PC-3 (cell line): ENCODE measurements around the gene CTSW. TPM values are rescaled to one million over a fixed set of nuclear protein-coding genes. Genes with fewer than 3 reads are reported as not detected.

Experiments
- ATAC-seq: fragments of 200-7000 bp; cut with Tn5 transposase; 2 replicates; pipeline ENCODE4 v1.9.1; 2020; ENCODE audit warnings: mild to moderate bottlenecking, moderate library complexity
- BruUV-seq: library from RNA; stranded (reverse); fragments of 400-500 nt; replicated peaks from 2 replicates; lab custom pipeline; 2021; lab: Mats Ljungman, UMichigan
- CTCF ChIA-PET: fragments of 300-600 bp; sonication (Branson Sonifier 250); formaldehyde crosslinking; loops from one replicate; lab custom pipeline; 2022; ENCODE audit warnings: antibody characterized with exemption; lab: Charles Lee
- POLR2A ChIA-PET: fragments of 300-600 bp; sonication (Branson Sonifier 250); formaldehyde crosslinking; loops from one replicate; lab custom pipeline; 2022; ENCODE audit warnings: antibody characterized with exemption; ENCODE audit not compliant: unreplicated experiment; lab: Charles Lee
- DNase-seq: peaks from one replicate; pipeline ENCODE4 v3.0.0-alpha.2; 2015
- H2AFZ ChIP-seq: fragments of 300-600 bp; sonication (generic); 2 replicates; pipeline ENCODE4 v1.6.0; 2016; ENCODE audit warnings: antibody characterized with exemption, low read length
- H3F3A ChIP-seq: fragments of 300-600 bp; sonication (generic); one replicate; pipeline ENCODE4 v1.6.0; 2017; ENCODE audit warnings: antibody characterized with exemption, low read length, control low read depth, mild to moderate bottlenecking; ENCODE audit not compliant: unreplicated experiment
- H3K27ac ChIP-seq: fragments of 300-600 bp; sonication (generic); 2 replicates; pipeline ENCODE4 v1.5.1; 2016; ENCODE audit warnings: mild to moderate bottlenecking, low read length
- H3K27me3 ChIP-seq: fragments of 300-600 bp; sonication (generic); 2 replicates; pipeline ENCODE4 v1.6.1; 2016; ENCODE audit warnings: low read length, mixed read lengths
- H3K36me3 ChIP-seq: fragments of 300-600 bp; sonication (generic); 2 replicates; pipeline ENCODE4 v1.6.1; 2016; ENCODE audit warnings: low read depth, mixed run types, low read length, mixed read lengths
- H3K4me1 ChIP-seq: fragments of 300-600 bp; sonication (generic); 2 replicates; pipeline ENCODE4 v1.5.1; 2016; ENCODE audit warnings: low read length; ENCODE audit not compliant: insufficient read depth
- H3K4me2 ChIP-seq: fragments of 300-600 bp; sonication (generic); 2 replicates; pipeline ENCODE4 v1.6.0; 2016; ENCODE audit warnings: low read length
- H3K4me3 ChIP-seq: fragments of 300-600 bp; sonication (generic); 2 replicates; pipeline ENCODE4 v1.5.1; 2016; ENCODE audit warnings: mild to moderate bottlenecking, low read length, mixed read lengths
- H3K79me2 ChIP-seq: fragments of 300-600 bp; sonication (generic); 2 replicates; pipeline ENCODE4 v1.6.1; 2017; ENCODE audit warnings: low read length, mixed read lengths
- H3K9ac ChIP-seq: fragments of 300-600 bp; sonication (generic); 2 replicates; pipeline ENCODE4 v1.6.0; 2016; ENCODE audit warnings: mild to moderate bottlenecking, low read length
- H3K9me2 ChIP-seq: fragments of 300-600 bp; sonication (generic); replicated peaks from 2 replicates; pipeline ENCODE4 v1.6.1; 2016; ENCODE audit warnings: mixed run types, low read length, mixed read lengths
- H3K9me3 ChIP-seq: fragments of 300-600 bp; sonication (generic); 2 replicates; pipeline ENCODE4 v1.6.1; 2016; ENCODE audit warnings: low read length, mixed read lengths
- H4K20me1 ChIP-seq: fragments of 300-600 bp; sonication (generic); 2 replicates; pipeline ENCODE4 v1.6.1; 2016; ENCODE audit warnings: low read length, mixed read lengths
- EZH2 ChIP-seq: fragments of 300-600 bp; sonication (generic); IDR thresholded peaks from one replicate; pipeline ENCODE4 v1.6.1; 2017; ENCODE audit warnings: antibody characterized with exemption, mild to moderate bottlenecking, low read length; ENCODE audit not compliant: unreplicated experiment
- EZH2phosphoT487 ChIP-seq: fragments of 300-600 bp; sonication (generic); IDR thresholded peaks from 2 replicates; pipeline ENCODE4 v1.6.1; 2018; ENCODE audit warnings: mild to moderate bottlenecking, antibody characterized with exemption, low read length, borderline replicate concordance
- intact Hi-C: fragments of 100-400 bp; cut with micrococcal nuclease; formaldehyde crosslinking; loops from 2 replicates; pipeline ENCODE4 v1.9.0; 2023
- total RNA-seq: library from RNA; depleted of rRNA; stranded (reverse); fragments of >200 nt; gene quantifications from 2 replicates; pipeline ENCODE4 v1.2.3, GENCODE V29; 2014
- TF ChIP-seq, protein P1 (sequence below): fragments of 300-600 bp; sonication (generic); conservative IDR thresholded peaks from 2 replicates; pipeline ENCODE4 v1.5.1; 2017; ENCODE audit warnings: antibody characterized with exemption, low read depth, mild to moderate bottlenecking, low read length

The CTSW gene
- total RNA-seq, 1 experiment from 2014 or later = 0.11 TPM

DNA sequence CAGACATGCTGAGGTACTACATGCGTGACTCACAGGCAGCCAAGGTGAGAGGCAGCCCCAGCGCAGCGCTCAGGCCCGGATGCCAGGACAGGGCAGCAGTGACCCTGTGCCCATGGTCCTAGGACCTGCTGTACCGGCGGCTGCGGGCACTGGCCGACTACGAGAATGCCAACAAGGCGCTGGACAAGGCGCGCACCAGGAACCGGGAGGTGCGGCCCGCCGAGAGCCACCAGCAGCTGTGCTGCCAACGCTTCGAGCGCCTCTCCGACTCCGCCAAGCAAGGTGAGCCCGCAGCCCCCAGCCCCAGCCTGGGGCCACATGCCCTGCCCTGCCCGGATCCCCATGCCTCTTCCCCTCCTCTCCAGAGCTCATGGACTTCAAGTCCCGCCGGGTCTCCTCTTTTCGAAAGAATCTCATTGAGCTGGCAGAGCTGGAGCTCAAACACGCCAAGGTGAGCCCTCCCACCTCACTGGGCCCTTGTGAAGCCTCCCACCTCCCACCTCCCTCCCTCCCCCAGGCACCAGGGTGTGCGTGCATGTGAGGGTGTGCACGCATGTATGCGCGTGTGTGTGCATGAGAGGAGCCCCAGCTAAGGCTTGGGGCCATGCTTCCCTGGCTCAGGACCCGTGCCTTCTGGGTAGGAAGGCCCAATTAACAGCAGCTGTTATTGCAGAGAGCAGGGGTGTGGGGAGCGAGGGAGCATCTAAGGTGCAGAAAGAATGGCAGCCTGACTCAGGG is 27.0 kb upstream of the CTSW start:
- intact Hi-C loops = no loop called here
- Histone ChIP-seq H3K4me3 (no peak overlapping the region), H2AFZ (no peak overlapping the region), H3K4me2 (no peak overlapping the region), H3F3A (no peaks in the 10 kb centered on the region), H3K79me2 (peaks cover 39% of the 10 kb centered on the region), H3K27me3 (no peaks in the 10 kb centered on the region), H3K36me3 (peaks cover 56% of the 10 kb centered on the region), H3K9me2 (no peaks in the 10 kb centered on the region), H3K27ac (no peak overlapping the region), H3K4me1 (peaks cover 24% of the 10 kb centered on the region), H3K9ac (no peak overlapping the region), H4K20me1 (peaks cover 49% of the 10 kb centered on the region), H3K9me3 (no peaks in the 10 kb centered on the region)
- no peak for ATAC-seq
- no peak for TF ChIP-seq EZH2phosphoT487
- TF ChIP-seq EZH2 = no peak
- TF ChIP-seq, protein P1, sequence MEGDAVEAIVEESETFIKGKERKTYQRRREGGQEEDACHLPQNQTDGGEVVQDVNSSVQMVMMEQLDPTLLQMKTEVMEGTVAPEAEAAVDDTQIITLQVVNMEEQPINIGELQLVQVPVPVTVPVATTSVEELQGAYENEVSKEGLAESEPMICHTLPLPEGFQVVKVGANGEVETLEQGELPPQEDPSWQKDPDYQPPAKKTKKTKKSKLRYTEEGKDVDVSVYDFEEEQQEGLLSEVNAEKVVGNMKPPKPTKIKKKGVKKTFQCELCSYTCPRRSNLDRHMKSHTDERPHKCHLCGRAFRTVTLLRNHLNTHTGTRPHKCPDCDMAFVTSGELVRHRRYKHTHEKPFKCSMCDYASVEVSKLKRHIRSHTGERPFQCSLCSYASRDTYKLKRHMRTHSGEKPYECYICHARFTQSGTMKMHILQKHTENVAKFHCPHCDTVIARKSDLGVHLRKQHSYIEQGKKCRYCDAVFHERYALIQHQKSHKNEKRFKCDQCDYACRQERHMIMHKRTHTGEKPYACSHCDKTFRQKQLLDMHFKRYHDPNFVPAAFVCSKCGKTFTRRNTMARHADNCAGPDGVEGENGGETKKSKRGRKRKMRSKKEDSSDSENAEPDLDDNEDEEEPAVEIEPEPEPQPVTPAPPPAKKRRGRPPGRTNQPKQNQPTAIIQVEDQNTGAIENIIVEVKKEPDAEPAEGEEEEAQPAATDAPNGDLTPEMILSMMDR = no peak
- POLR2A ChIA-PET = no interaction called here
- no peak for DNase-seq
- CTCF ChIA-PET = no interaction called here
- no TSS peak for BruUV-seq

DNA sequence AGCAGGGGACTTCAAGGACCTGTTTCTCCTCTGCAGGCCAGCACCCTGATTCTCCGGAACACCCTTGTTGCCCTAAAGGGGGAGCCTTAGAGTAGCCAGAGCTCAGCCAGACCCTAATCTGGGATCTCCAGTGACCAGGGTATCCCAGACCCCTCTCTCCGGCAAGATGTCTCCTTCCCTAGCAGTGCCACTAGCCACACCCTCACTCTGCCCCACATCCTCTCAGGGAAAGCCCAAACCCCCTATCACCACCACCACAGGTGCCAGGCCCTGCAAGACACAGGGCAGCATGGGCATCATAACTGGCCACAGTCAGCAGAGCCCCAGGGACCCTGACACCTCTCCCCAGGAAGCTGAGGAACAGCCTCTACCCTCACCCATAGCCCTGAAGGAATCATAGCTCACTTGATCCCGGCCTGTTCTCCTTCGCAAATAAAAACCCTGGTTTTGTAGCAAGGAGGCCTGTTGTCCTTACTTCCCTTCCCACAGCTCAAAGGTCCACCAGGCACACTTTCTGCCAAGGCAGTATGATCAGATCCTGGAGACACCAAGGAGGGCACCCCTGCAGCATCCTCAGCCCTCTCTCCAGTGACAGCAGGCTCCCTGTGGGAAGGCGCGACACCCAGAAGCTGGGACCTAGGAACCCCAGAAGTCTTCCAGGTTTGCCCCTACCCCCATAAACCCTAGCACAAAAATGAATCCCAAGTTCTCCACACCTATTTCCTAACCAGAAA is 26.2 kb upstream of the CTSW start:
- H3K9ac ChIP-seq = no peak overlapping the region
- DNase-seq (no peak), ATAC-seq (no peak)
- H2AFZ ChIP-seq = no peak overlapping the region
- H3K79me2 ChIP-seq = peaks cover 42% of the 10 kb centered on the region
- POLR2A ChIA-PET = no interaction called here
- H3K4me1 ChIP-seq = peaks cover 24% of the 10 kb centered on the region
- H3F3A ChIP-seq = peaks cover under 1% of the 10 kb centered on the region
- no peaks in the 10 kb centered on the region for H3K27me3 ChIP-seq
- TF ChIP-seq EZH2 = no peak
- TF ChIP-seq, protein P1 = peak; percentile 48
- no peaks in the 10 kb centered on the region for H3K9me3 ChIP-seq
- no peak overlapping the region for H3K4me3 ChIP-seq
- BruUV-seq = no TSS peak
- CTCF ChIA-PET = no interaction called here
- intact Hi-C loops = no loop called here
- no peak overlapping the region for H3K4me2 ChIP-seq
- H3K36me3 ChIP-seq = peaks cover 56% of the 10 kb centered on the region
- no peaks in the 10 kb centered on the region for H3K9me2 ChIP-seq
- H4K20me1 ChIP-seq = peaks cover 49% of the 10 kb centered on the region
- no peak overlapping the region for H3K27ac ChIP-seq

DNA sequence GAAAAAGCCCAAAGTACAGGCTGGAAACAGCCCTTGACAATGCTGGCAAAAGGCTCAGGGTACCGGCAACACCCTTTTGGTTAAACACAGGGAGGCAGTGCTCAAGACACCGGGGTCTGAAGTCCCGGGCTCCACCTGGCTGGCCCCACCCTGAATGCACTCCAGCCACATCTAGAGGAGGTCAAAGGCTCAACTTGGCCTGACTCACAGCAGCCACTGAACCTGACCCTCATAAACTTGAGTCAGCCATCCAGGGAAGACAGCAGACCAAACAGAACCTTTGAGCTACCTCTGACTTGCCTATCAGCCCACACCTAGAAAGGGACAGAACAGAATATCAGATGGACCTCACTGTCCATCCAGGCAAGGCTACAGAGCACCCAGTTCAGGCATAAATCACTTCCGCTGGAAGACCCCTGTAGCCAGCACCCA is 25.5 kb upstream of the CTSW start:
- H4K20me1 ChIP-seq = peaks cover 49% of the 10 kb centered on the region

More for the DNA sequence above, 25.5 kb upstream of the CTSW start:
- peaks cover 56% of the 10 kb centered on the region for H3K36me3 ChIP-seq
- H3K9me3 ChIP-seq = no peaks in the 10 kb centered on the region
- ATAC-seq (no peak), DNase-seq (no peak)
- peaks cover 6% of the 10 kb centered on the region for H3F3A ChIP-seq
- no peaks in the 10 kb centered on the region for H3K9me2 ChIP-seq
- H3K4me3 ChIP-seq = no peak overlapping the region
- BruUV-seq = no TSS peak
- no peaks in the 10 kb centered on the region for H3K27me3 ChIP-seq
- H3K4me2 ChIP-seq = no peak overlapping the region
- no peak overlapping the region for H2AFZ ChIP-seq
- H3K27ac ChIP-seq = no peak overlapping the region
- TF ChIP-seq EZH2 (no peak), EZH2phosphoT487 (no peak)
- TF ChIP-seq, protein P1 = no peak
- ChIA-PET CTCF (no interaction called here), POLR2A (no interaction called here)
- H3K4me1 ChIP-seq = peaks cover 26% of the 10 kb centered on the region
- H3K79me2 ChIP-seq = peaks cover 42% of the 10 kb centered on the region
- intact Hi-C loops = no loop called here
- no peak overlapping the region for H3K9ac ChIP-seq
